ENCODE results near the gene TASP1. TPM values are rescaled to one million over a fixed set of nuclear protein-coding genes. Genes with fewer than 3 reads are reported as not detected.

TASP1 gene
- total RNA-seq, 1 experiment from 2014 or later = 13.9 TPM

GRCh38 chr20:13554706-13555105 is 84.0 kb downstream of the TASP1 start:
- CTCF ChIA-PET = no interaction called here
- ATAC-seq = peak; percentile 84

GRCh38 chr20:13554076-13554475 is 84.7 kb downstream of the TASP1 start:
- Histone ChIP-seq H3K9me3 (ENCODE audit: low read length) (no peaks in the 10 kb centered on the region), H3K9ac (ENCODE audit: low read length) (peak overlapping the region; percentile 4; the same call in 1 of the 2 replicates), H2AFZ (ENCODE audit: low read length) (no peak overlapping the region), H3K4me3 (ENCODE audit: low read length) (no peak overlapping the region), H3K4me2 (ENCODE audit: low read length) (peak overlapping the region; percentile 32), H3F3A (ENCODE audit: low read length, unreplicated experiment) (no peaks in the 10 kb centered on the region), H3K9me2 (replicated peaks; ENCODE audit: low read length) (no peaks in the 10 kb centered on the region), H3K27me3 (ENCODE audit: low read length) (no peaks in the 10 kb centered on the region), H4K20me1 (ENCODE audit: low read length) (no peaks in the 10 kb centered on the region), H3K4me1 (ENCODE audit: insufficient read depth, low read length) (peaks cover 42% of the 10 kb centered on the region), H3K36me3 (ENCODE audit: low read depth, low read length) (no peaks in the 10 kb centered on the region), H3K27ac (ENCODE audit: low read length) (peak overlapping the region; percentile 59), H3K79me2 (ENCODE audit: low read length) (no peaks in the 10 kb centered on the region)
- CTCF ChIA-PET = no interaction called here
- ATAC-seq (no peak), DNase-seq (peak; percentile 37)
- POLR2A ChIA-PET (ENCODE audit: unreplicated experiment) = no interaction called here
- intact Hi-C loops (cut with micrococcal nuclease) = loop anchor here (1.0 to 5.0 kb wide), 5 partner anchors 64 to 627 kb away; partner anchors contain the start of gene NDUFAF5
- no TSS peak for BruUV-seq (replicated peaks)
- TF ChIP-seq EZH2 (IDR thresholded peaks at IDR 0.05; ENCODE audit: low read length, unreplicated experiment) = no peak
- TF ChIP-seq EZH2phosphoT487 (IDR thresholded peaks at IDR 0.05; ENCODE audit: borderline replicate concordance, low read length) = no peak
- no peak for TF ChIP-seq CTCF (conservative IDR thresholded peaks at IDR 0.05; ENCODE audit: low read depth, low read length)

More at GRCh38 chr20:13554706-13555105, 84.0 kb downstream of the TASP1 start:
- Histone ChIP-seq H3F3A (ENCODE audit: low read length, unreplicated experiment) (no peaks in the 10 kb centered on the region), H3K36me3 (ENCODE audit: low read depth, low read length) (no peaks in the 10 kb centered on the region), H4K20me1 (ENCODE audit: low read length) (no peaks in the 10 kb centered on the region), H3K4me1 (ENCODE audit: insufficient read depth, low read length) (peaks cover 42% of the 10 kb centered on the region), H3K4me2 (ENCODE audit: low read length) (0 out of 2 replicates have a peak overlapping the region, but pooled peaks have one; percentile 23), H2AFZ (ENCODE audit: low read length) (no peak overlapping the region), H3K9me3 (ENCODE audit: low read length) (no peaks in the 10 kb centered on the region), H3K9me2 (replicated peaks; ENCODE audit: low read length) (no peaks in the 10 kb centered on the region), H3K79me2 (ENCODE audit: low read length) (no peaks in the 10 kb centered on the region), H3K27ac (ENCODE audit: low read length) (peak overlapping the region; percentile 77), H3K27me3 (ENCODE audit: low read length) (no peaks in the 10 kb centered on the region), H3K9ac (ENCODE audit: low read length) (0 out of 2 replicates have a peak overlapping the region, but pooled peaks have one; percentile 16), H3K4me3 (ENCODE audit: low read length) (no peak overlapping the region)
- peak; percentile 91 for DNase-seq
- no peak for TF ChIP-seq CTCF (conservative IDR thresholded peaks at IDR 0.05; ENCODE audit: low read depth, low read length)
- no peak for TF ChIP-seq EZH2 (IDR thresholded peaks at IDR 0.05; ENCODE audit: low read length, unreplicated experiment)
- TF ChIP-seq EZH2phosphoT487 (IDR thresholded peaks at IDR 0.05; ENCODE audit: borderline replicate concordance, low read length) = no peak
- intact Hi-C loops (cut with micrococcal nuclease) = loop anchor here (1.0 to 5.0 kb wide), 5 partner anchors 64 to 627 kb away; partner anchors contain the start of gene NDUFAF5
- POLR2A ChIA-PET (ENCODE audit: unreplicated experiment) = no interaction called here
- BruUV-seq (replicated peaks) = no TSS peak

- Histone ChIP-seq H3K27ac (ENCODE audit: low read length) (peak overlapping the region; percentile 80), H3K79me2 (ENCODE audit: low read length) (no peaks in the 10 kb centered on the region), H3K4me2 (ENCODE audit: low read length) (peak overlapping the region; percentile 63), H3K27me3 (ENCODE audit: low read length) (no peaks in the 10 kb centered on the region), H3K9me2 (replicated peaks; ENCODE audit: low read length) (no peaks in the 10 kb centered on the region), H3K9ac (ENCODE audit: low read length) (peak overlapping the region; percentile 16), H3K4me1 (ENCODE audit: insufficient read depth, low read length) (peaks cover 42% of the 10 kb centered on the region), H4K20me1 (ENCODE audit: low read length) (no peaks in the 10 kb centered on the region), H3F3A (ENCODE audit: low read length, unreplicated experiment) (no peaks in the 10 kb centered on the region), H2AFZ (ENCODE audit: low read length) (no peak overlapping the region), H3K4me3 (ENCODE audit: low read length) (0 out of 2 replicates have a peak overlapping the region, but pooled peaks have one; percentile 6), H3K36me3 (ENCODE audit: low read depth, low read length) (no peaks in the 10 kb centered on the region), H3K9me3 (ENCODE audit: low read length) (no peaks in the 10 kb centered on the region)
- DNase-seq = peak; percentile 95
- CTCF ChIA-PET = no interaction called here
- BruUV-seq (replicated peaks) = no TSS peak
- no peak for TF ChIP-seq EZH2 (IDR thresholded peaks at IDR 0.05; ENCODE audit: low read length, unreplicated experiment)
- no peak for TF ChIP-seq EZH2phosphoT487 (IDR thresholded peaks at IDR 0.05; ENCODE audit: borderline replicate concordance, low read length)
- no peak for TF ChIP-seq CTCF (conservative IDR thresholded peaks at IDR 0.05; ENCODE audit: low read depth, low read length)
- intact Hi-C loops (cut with micrococcal nuclease) = loop anchor here (5.0 kb wide), 2 partner anchors 235 to 625 kb away; partner anchors contain the start of gene NDUFAF5
- peak; percentile 72 for ATAC-seq
- POLR2A ChIA-PET (ENCODE audit: unreplicated experiment) = no interaction called here
Observed at GRCh38 chr20:13552061-13552460, 86.7 kb downstream of the TASP1 start.
